Measurements from ENCODE around the gene LIN7A.
"Not testable (repeated sequence)": the region's sequence is repeated elsewhere in the genome, so short reads cannot be mapped to it uniquely, and the experiment has no call there.

Gene LIN7A

DNA sequence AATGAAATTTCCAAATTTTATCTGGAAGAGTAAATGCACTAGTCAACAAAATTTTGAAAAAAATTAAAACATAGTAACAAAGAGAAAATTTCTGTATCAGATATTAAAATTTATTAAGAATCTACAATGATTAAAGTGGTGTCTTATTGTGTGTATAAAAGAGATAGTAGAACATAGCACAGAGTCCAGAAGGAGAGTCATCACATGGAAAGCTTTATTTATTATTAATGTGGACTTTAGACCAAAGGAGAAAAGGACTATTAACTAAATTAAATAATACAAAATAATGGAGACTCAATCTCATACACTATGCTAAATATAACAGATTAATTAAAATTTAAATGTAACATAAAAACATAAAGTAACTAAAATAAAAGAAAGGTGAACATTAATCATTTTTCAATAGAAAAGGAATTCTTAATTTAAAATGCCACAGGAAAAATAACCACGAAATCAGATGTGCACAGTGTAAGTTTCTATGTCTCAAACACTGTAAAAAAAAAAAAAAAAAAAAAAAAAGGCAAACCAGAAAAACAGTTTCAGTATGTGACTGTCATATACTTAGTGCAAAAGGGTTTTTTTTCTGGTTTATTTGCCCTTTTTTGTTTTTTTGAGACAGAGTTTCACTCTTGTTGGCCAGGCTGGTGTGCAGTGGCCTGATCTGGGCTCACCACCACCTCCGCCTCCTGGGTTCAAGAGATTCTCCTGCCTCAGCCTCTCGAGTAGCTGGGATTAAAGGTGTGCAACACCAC, 125.6 kb downstream of the LIN7A start:
- in situ Hi-C loops (cut with MboI; ENCODE audit: low sequenced_read_pairs), result no loop called here

DNA sequence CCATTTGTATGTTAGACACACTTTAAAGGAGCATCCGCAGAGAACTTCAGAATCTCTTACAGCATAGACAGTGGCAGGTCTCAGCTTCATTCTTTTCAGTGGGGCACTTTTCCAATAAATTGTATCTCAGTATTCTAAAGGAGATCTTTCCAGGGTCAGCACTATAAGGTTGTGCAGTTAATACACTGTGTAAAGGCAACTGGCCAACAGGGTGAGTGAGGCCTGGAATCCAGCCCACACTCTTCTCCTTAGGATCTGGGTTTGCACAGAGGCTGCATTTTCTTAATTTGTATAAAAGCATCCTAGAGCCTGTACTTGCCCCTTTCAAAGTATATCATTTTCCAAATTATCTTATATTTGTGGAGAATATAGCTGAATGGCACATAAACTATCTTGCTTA, 126.9 kb downstream of the LIN7A start:
- in situ Hi-C loops (cut with MboI; ENCODE audit: low sequenced_read_pairs), result no loop called here

DNA sequence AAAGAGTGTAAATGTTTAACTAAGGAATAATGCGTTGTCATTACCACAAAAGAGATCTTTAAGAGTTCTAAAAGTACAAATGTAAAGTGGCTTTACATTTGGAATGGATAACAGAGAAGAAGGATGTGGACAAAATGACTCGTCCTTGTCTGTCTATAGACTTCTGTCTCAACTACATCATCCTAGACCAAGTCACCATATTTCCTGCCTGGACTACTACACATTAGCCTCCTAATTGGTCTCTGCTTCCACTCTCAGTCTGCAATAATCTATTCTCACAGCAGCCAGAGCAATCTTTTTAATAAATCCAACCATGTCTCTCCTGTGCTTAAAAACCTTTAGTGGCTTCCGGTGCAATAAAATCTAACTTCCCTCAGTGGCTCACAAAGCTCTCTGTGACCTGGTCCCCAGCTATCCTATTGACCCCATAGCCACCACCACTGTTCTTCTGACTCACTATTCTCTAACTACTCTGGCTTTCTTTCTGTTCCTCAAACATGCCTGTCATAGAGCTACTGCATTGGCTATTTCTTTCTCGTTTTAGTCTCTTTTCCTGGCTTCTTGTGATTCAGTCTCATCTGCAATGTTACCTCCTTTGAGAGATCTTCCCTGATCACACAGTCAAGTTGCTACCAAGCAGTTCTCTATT, 130.0 kb downstream of the LIN7A start:
- in situ Hi-C loops (cut with MboI; ENCODE audit: low sequenced_read_pairs), result no loop called here

DNA sequence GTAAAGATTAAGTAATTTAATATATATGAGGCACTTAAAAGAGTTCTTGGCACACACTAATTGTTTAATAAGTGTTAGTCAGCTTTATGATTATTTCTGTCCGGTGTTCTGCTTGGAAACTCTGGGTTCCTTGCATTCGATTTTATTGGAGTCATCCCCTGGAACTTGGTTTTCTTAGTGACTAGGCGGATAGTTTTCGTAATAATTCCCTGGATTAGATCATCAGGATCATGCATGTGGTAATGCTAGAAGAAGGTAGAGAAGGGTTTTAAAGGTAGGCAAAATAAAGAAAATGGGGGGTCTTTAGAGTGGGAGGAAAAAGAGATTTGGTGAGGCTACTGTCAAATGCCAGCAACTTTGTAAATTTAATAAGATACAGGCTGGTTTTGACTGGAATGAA, 132.6 kb downstream of the LIN7A start:
- in situ Hi-C loops (cut with MboI; ENCODE audit: low sequenced_read_pairs), result no loop called here

DNA sequence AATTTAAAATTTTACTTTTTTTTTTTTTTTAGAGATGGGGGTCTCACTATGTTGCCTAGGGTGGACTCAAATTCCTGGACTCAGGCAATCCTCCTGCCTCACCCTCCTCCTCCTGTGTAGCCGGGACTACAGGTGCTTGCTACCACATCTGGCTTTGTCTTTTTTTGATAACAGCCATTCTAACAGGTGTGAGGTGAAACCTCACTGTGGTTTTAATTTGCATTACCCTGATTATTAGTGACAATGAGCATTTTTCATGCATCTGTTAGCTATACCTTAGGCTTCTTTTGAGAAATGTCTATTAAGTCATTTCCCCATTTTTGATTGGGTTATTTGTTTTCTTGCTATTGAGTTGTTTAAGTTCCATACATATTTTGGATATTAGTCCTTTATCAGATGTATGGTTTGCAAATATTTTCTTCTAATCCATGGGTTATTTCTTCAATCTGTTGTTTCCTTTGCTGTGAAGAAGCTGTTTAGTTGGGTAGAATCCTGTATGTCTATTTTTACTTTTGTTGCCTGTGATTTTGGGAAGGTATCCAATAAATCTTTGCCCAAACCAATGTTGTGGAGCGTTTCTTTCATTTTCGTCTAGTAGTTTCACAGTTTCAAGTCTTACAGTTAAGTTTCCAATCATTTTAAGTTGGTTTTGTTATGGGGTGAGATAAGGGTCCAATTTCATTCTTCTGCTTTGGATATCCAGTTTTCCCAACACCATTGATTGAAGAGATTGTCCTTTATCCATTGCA, 134.9 kb downstream of the LIN7A start:
- in situ Hi-C loops (cut with MboI; ENCODE audit: low sequenced_read_pairs), result no loop called here

GRCh38 chr12:80798281-80798680, 139.5 kb downstream of the LIN7A start:
- in situ Hi-C loops (cut with MboI; ENCODE audit: low sequenced_read_pairs), result no loop called here

DNA sequence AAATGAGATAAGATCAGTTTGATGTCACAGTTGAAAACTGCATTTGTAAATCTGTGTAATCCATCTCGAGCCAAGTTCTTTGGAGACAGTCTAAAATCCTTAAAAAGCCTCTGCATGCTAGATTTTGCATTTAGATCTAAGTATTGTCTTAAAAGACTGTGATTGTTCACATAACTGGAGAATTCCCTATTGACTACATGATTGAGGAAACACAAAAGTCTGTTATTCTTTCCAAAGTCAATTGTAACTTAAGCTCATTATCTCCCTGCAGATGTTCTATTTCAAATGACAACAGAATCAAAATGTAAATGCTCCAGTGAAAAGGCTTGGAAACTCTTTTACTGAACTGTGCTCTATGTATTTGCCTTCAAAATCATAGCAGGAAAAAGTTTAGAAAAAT, 143.2 kb downstream of the LIN7A start:
- in situ Hi-C loops (cut with MboI; ENCODE audit: low sequenced_read_pairs), result no loop called here

DNA sequence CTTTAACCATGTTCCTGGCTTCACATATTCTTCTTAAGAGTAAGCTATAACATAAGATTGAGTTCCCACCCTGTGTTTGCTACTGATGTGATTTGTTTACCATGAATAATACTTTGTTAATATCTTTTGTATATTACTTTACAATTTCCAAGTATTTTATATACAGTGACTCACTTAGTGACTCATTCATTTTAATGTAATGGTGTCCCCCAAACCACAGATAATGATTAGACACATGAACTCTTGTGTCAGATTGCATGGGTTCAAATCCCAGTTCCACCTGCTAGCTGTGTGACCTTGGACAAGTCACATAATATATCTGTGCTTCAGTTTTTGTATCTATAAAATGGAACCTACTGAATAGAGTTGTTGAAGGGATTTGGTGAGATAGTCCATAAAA, 144.9 kb downstream of the LIN7A start:
- in situ Hi-C loops (cut with MboI; ENCODE audit: low sequenced_read_pairs), result no loop called here

DNA sequence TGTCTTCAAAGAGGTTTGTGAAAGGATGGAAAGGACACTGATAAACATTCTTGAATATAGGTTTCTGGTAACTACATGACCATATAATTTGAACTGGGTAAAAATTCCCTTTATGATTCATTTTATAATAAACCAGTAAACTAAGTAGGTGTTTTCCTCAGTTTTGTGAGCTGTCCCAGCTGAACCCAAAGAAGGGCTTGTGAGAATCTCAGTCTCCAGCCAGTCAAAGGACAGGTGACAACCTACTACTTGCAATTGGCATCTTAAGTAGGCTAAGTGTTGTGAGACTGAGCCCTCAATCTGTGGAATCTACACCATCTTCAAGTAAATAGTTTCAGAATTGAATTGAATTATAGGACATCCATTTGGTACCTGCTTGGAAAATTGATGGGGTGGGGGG, 145.9 kb downstream of the LIN7A start:
- in situ Hi-C loops (cut with MboI; ENCODE audit: low sequenced_read_pairs), result no loop called here

- in situ Hi-C loops (cut with MboI; ENCODE audit: low sequenced_read_pairs), result not testable (repeated sequence)
Measured at GRCh38 chr12:80788407-80788806, 149.3 kb downstream of the LIN7A start.

GRCh38 chr12:80782963-80783470, 154.7 kb downstream of the LIN7A start:
- in situ Hi-C loops (cut with MboI; ENCODE audit: low sequenced_read_pairs), result not testable (repeated sequence)

- in situ Hi-C loops (cut with MboI; ENCODE audit: low sequenced_read_pairs), result no loop called here
Measured at GRCh38 chr12:80781313-80781712, 156.4 kb downstream of the LIN7A start.

DNA sequence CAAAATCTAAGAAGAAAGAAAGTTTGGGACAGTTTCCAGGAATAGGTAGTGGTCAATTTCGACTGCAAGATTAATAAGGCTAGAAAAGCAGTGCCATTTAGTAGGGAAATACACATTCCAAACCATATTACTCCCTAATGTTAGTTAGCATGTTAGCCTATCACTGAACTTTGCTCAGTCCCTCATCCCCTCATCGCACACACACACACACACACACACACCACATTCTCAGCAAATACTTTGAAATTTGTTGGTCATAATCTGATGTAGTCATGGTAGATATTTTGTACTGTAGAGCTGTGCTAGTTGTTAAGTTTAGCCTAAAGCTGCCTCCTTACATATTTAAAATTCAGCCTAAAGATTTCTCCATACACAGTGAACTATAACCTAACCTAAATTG, 157.0 kb downstream of the LIN7A start:
- in situ Hi-C loops (cut with MboI; ENCODE audit: low sequenced_read_pairs), result no loop called here

- in situ Hi-C loops (cut with MboI; ENCODE audit: low sequenced_read_pairs), result no loop called here
Measured at GRCh38 chr12:80778005-80778541, 159.7 kb downstream of the LIN7A start.

DNA sequence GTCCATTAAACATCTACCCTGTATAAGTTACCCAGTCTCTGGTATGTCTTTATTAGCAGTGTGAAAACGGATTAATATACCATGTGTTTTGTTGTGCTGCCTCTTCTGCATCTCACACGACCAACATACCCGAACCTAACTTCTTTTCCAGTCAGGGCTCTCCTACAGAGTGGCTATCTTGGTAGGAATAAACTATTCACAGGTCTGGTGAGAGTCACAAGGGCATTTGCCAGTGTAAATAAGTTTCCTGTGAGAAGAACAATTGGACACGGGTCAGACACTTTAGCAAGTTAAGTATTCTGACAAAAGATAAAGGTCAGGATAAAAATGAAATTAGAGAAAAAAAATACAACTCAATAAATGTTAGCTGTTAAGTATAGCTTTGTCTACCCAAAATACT, 160.1 kb downstream of the LIN7A start:
- in situ Hi-C loops (cut with MboI; ENCODE audit: low sequenced_read_pairs), result no loop called here

GRCh38 chr12:80776706-80777105, 161.0 kb downstream of the LIN7A start:
- in situ Hi-C loops (cut with MboI; ENCODE audit: low sequenced_read_pairs), result no loop called here

DNA sequence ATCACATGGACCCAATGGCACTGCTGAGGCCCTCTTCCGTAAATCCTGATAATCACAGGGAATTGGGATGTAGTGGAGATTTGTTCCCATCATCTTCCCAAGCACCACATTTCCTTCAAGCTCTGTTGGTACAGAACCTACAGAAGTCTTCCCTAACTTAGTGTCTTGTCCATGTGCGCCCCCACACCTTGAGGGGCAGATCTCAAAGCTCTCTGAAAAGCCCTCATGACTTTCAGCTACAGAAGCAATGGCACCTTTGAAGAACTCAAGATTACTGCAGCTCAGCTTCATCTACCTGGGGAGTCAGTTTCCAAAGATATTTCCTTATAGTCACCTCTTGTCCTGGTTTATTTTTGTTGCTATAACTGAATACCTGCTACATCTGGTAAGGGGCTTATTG, 166.8 kb downstream of the LIN7A start:
- in situ Hi-C loops (cut with MboI; ENCODE audit: low sequenced_read_pairs), result no loop called here

DNA sequence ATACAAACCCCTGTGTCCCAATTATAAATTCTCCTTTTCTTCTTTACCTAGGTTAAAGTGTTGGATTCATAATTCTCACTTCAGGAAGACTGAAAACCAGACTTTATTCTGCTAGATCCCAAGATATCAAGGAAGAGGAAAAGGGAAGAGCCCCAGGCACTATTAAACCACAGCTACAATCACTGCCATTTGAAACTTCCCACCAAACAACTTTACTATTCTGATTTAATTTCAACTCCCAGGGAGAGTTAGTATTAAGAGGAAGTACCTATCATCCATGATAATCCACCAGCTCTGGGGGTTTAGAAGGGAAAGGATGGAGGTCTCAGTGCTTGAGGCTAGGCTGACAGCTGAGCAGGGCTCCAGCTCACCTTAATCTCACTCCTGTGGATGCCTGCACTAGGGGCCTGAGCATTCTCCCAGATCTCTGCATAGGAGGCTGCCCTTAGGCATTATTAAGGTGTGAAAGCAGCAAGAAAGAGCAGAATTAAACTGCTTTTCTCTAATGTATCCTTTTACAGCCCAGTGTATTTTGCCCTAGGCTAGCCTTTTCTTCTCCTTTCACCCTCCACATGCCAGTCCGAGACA, 168.1 kb downstream of the LIN7A start:
- in situ Hi-C loops (cut with MboI; ENCODE audit: low sequenced_read_pairs), result no loop called here

DNA sequence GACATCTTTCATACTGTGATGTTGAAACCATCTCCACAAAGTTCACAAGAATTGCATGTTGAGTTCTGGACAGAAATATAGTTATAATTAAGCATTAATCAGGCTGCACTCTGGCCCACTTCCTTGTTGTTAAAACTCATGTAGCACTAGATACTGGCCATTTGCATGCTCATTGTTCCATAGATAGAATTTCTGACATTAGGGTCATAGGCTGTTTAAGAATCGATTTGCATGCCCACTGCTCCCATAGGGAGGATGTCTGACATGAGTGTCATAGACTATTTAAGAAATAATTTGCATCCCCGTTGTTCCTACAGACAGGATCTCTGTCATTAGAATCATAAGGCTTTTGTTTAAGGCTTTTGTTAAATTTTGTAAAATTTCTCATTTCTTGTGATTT, 170.8 kb downstream of the LIN7A start:
- in situ Hi-C loops (cut with MboI; ENCODE audit: low sequenced_read_pairs), result no loop called here

DNA sequence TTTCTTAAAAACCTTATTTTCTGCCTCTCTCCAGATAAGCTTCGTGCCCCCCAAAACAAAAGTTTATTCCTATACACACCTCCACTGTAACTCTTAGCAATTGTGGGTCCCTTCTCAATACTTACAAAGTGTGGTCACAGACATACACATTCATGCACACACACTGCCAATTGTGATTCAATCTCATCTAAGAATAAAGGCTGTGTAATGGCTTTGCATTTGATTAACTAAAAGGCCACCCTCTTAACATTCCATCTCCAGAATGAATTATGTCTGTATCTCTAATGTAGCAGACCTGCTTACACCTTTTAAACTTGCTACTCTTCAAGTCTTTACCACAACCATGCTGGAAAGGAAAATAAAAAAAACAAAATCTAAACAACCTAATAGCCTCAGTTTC, 171.5 kb downstream of the LIN7A start:
- in situ Hi-C loops (cut with MboI; ENCODE audit: low sequenced_read_pairs), result no loop called here

DNA sequence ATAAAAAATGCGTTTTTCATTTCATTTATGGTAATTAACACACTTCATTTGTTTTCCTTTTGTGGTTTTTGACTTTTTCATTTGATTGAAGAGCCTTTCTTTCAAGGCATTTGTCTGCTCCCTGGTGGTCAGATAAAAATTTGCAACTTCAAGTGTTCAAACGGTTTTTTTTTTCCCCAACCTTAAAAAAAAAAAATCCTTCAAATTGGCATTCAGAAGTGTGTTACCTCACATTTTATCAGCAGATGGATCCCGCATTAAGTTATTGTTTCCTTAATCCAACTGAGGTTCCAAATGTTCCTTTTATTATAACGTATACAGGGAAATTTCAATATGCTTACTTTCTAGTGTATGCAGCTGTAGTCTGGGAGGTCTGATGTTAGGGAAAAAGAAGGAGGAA, 173.9 kb downstream of the LIN7A start:
- in situ Hi-C loops (cut with MboI; ENCODE audit: low sequenced_read_pairs), result no loop called here
